Tibial artery (tissue), 4 donors: ENCODE measurements around the gene KCTD16.

Source experiments
- DNase-seq, 2 donors: peaks; one replicate each; pipeline ENCODE4 v3.0.0-alpha.2; 2019
- H3K27ac ChIP-seq, 2 donors: fragments of 200-600 bp; sonication (generic) in 1 of 2; 1 replicate in 1 of 2; 2 replicates in 1 of 2; pipeline ENCODE4 v1.5.1; 2018 to 2019; ENCODE audit warnings: mild to moderate bottlenecking in 1 of 2
- H3K27me3 ChIP-seq, 2 donors: fragments of 200-600 bp; sonication (generic) in 1 of 2; one replicate each; pipeline versions ENCODE4 v1.5.1 to v1.6.0; 2016 to 2019
- H3K36me3 ChIP-seq, 3 donors: fragments of 200-600 bp; sonication (generic) in 2 of 3; one replicate each; pipeline ENCODE4 v1.5.1; 2016 to 2019; ENCODE audit warnings: mild to moderate bottlenecking in 2 of 3
- H3K4me1 ChIP-seq, 4 donors: fragments of 200-600 bp; sonication (generic) in 2 of 4; 1 replicate in 3 of 4; 2 replicates in 1 of 4; pipeline ENCODE4 v1.5.1; 2016 to 2019
- H3K4me3 ChIP-seq, 2 donors: fragments of 200-600 bp; sonication (generic) in 1 of 2; 1 replicate in 1 of 2; 2 replicates in 1 of 2; pipeline ENCODE4 v1.5.1; 2018 to 2019; ENCODE audit warnings: mild to moderate bottlenecking in 2 of 2
- H3K9me3 ChIP-seq, 3 donors: fragments of 200-600 bp; sonication (generic) in 1 of 3; one replicate each; pipeline ENCODE4 v1.5.1; 2016 to 2019
- CTCF ChIP-seq, 2 experiments: fragments of 200-600 bp in 1 of 2; fragments of 450-650 bp in 1 of 2; IDR thresholded peaks; one replicate each; pipeline ENCODE4 v1.5.1; 2017 to 2019; ENCODE audit warnings: antibody characterized with exemption in 2 of 2, mild to moderate bottlenecking in 1 of 2, moderate library complexity in 1 of 2
- intact Hi-C: fragments of 100-400 bp; cut with DNase I; formaldehyde crosslinking; loops from one replicate; pipeline ENCODE4 v1.15.0; 2023; ENCODE audit warnings: low total_unique reads

The KCTD16 gene

GRCh38 chr5:144481861-144482260 is 311.2 kb downstream of the KCTD16 start:
- intact Hi-C loops, result no loop called here
- Histone ChIP-seq H3K36me3 (no peaks in the 10 kb centered on the region), H3K27me3 (no peaks in the 10 kb centered on the region), H3K27ac (no peak overlapping the region), H3K4me1 (no peaks in the 10 kb centered on the region), H3K4me3 (no peak overlapping the region), H3K9me3 (no peaks in the 10 kb centered on the region)
- no peak for TF ChIP-seq CTCF (IDR thresholded peaks at IDR 0.05)
- DNase-seq, result no peak

- H3K36me3 ChIP-seq, result no peaks in the 10 kb centered on the region
- TF ChIP-seq CTCF (IDR thresholded peaks at IDR 0.05), result no peak
- no peaks in the 10 kb centered on the region for H3K9me3 ChIP-seq
- no peak for DNase-seq
- H3K27ac ChIP-seq, result no peak overlapping the region
- H3K27me3 ChIP-seq, result no peaks in the 10 kb centered on the region
- no peaks in the 10 kb centered on the region for H3K4me1 ChIP-seq
- intact Hi-C loops, result no loop called here
- H3K4me3 ChIP-seq, result no peak overlapping the region
Measured at GRCh38 chr5:144484124-144484897, 313.6 kb downstream of the KCTD16 start.

GRCh38 chr5:144485540-144485939 is 314.9 kb downstream of the KCTD16 start:
- Histone ChIP-seq H3K27ac (no peak overlapping the region), H3K4me1 (no peaks in the 10 kb centered on the region), H3K27me3 (no peaks in the 10 kb centered on the region), H3K36me3 (no peaks in the 10 kb centered on the region), H3K4me3 (no peak overlapping the region), H3K9me3 (peaks cover 0 to 6% (median 3%) of the 10 kb centered on the region in 3 donors)
- intact Hi-C loops, result no loop called here
- no peak for DNase-seq
- TF ChIP-seq CTCF (IDR thresholded peaks at IDR 0.05), result no peak

GRCh38 chr5:144487207-144487606 is 316.5 kb downstream of the KCTD16 start:
- no peak for DNase-seq
- Histone ChIP-seq H3K4me1 (no peaks in the 10 kb centered on the region), H3K27me3 (no peaks in the 10 kb centered on the region), H3K27ac (no peak overlapping the region), H3K36me3 (no peaks in the 10 kb centered on the region), H3K9me3 (peaks cover 0 to 8% (median 3%) of the 10 kb centered on the region in 3 donors), H3K4me3 (no peak overlapping the region)
- intact Hi-C loops, result no loop called here
- no peak for TF ChIP-seq CTCF (IDR thresholded peaks at IDR 0.05)

- no peak for DNase-seq
- Histone ChIP-seq H3K27me3 (no peaks in the 10 kb centered on the region), H3K4me3 (no peak overlapping the region), H3K27ac (no peak overlapping the region), H3K4me1 (no peaks in the 10 kb centered on the region), H3K36me3 (no peaks in the 10 kb centered on the region), H3K9me3 (peaks cover 0 to 8% (median 3%) of the 10 kb centered on the region in 3 donors)
- intact Hi-C loops, result no loop called here
- no peak for TF ChIP-seq CTCF (IDR thresholded peaks at IDR 0.05)
Measured at GRCh38 chr5:144487761-144488160, 317.1 kb downstream of the KCTD16 start.
